HG02571 (cell line): Measurements from ENCODE around the gene FAM200C.

Experiments
- ATAC-seq: cut with Tn5 transposase; IDR thresholded peaks from one replicate; pipeline ENCODE4 v1.9.1; 2021; ENCODE audit warnings: mild to moderate bottlenecking, moderate library complexity; ENCODE audit not compliant: unreplicated experiment

Gene FAM200C

DNA sequence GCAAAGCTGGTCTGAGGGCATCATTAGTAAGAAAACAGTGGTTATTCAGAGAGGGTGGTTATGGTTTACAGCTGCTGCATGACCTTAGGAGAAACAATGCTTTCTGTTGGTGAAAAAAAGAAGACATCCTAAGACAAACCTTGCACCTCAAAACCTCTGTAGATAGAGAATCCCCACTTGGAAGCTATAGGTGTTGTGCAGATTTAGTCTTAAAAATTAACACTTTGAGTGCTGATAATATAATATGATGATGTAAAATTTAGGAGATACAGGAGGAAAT, 20.4 kb upstream of the FAM200C start:
- no peak for ATAC-seq

DNA sequence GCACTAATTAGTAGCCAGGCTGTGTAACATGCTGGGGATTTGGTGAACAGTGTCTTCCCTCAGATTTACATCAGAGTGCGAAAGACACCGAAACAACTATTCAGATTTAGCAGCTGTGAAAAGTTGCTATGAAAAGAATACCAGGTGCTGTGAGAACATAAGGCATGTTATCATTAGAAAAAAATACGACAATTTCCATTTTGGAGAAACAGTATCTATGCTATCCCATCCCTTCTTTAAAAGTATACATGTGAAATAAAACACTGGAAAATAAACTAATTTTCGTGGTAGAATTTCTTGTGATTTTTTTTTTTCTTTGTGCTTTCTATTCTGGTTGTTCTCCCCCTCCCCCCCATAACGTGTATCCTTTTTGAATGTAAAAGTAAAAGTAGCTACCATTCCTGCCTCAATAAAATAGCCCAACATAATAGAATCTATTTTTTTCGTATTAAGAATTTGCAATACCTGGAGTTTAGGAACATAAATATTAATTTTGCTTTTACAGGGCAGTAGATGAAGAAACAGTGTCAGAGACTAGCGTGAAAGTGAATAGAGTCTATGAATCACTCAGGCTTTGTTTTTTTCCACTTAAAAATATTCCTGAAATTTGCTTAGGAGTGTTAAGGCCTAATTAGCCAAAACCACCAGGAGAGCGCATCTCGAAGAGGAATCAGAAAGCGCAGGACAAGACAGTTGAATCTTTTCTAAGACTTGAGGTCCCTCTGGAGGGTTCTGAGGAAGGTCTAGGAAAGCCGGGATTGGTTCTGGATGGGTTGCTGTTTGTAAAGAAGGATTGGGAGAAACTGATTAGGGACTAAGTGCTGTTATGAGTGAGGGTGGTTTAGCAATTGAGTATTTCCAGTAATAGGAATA, 19.8 kb upstream of the FAM200C start:
- ATAC-seq: peak; percentile 33

DNA sequence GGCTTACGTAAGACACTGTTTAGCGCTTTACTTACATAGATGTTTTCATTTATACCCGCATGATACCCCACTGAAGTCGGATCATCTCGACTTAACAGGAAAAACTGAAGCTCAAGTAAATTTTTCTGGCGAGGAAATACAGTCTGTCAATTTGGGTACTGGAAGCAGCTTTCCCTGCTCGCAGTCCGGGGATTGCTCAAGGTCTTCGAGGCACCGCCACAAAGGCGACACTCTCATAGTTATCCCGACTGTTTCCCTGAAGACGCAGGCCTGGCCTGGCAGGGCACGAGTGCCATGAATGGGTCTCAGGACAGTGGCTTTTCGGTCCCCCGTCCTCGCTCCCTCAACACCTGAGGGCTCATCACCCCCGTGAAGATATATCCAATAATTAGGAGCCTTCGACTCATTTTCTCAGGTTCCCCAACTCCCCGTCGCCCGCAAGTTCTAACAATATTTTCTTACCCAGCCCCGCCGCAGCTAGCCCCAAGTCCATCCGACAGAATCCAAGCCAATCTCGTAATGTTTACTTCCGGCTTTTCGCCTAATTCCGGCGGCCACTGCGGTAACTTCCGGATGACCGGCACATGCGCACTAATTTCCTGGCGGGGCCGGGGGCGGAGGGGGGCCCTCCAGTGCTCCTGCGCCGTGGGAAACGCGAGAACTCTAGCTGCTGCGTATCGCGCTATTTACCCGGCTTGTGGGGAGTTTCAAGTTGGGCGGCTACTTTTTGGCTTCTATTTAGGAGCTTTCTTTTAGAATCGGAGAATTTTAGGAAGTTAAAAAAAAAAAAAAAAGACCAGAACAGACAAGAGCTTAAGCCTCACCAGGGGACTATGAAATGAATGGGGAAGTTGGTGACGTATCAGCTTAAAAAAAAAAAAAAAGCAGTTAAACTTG, 19.0 kb upstream of the FAM200C start, which contains the start of gene SLU7:
Gene SLU7 (minus strand): TSS at position 521 of the 897 bp plus-strand sequence. CDS start 3,787 bp downstream, outside the sequence.
- ATAC-seq: peak; percentile 65

DNA sequence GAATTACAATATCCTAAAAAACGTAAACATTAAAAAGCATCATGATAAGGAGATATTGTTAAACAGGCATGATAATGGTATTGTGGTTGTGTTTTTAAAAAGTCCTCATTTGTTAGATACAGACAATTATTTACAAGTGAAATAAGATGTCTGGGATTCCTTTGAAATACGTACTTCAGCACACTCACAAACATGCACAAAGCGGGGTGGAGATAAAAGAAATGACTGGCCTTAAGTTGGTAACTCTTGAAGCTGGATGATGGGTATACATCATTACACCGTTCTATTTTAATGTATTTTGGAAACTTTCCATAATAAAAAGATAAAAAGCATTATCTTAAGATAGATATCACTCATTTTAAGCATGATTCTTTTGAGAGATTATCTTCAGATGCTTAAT, 1.0 kb downstream of the FAM200C start:
- no peak for ATAC-seq

DNA sequence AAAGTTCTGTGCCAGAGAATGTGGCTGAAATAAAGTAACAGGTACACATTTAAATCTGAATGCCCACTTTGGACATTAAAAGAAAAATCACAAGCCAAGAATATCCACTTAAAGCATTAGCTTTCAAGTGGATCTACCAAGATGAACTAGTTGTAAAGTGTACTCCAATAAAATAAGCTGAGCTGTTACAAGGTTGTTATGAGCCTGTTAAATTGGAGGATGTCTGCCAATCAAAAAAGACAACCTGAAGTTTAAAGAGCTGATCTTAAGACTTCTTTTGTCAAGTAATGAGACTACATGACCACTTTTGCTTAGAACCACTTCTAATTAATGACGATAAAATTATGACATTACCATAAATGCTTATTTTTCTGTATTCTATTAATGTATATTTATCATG, 2.4 kb downstream of the FAM200C start:
- no peak for ATAC-seq

DNA sequence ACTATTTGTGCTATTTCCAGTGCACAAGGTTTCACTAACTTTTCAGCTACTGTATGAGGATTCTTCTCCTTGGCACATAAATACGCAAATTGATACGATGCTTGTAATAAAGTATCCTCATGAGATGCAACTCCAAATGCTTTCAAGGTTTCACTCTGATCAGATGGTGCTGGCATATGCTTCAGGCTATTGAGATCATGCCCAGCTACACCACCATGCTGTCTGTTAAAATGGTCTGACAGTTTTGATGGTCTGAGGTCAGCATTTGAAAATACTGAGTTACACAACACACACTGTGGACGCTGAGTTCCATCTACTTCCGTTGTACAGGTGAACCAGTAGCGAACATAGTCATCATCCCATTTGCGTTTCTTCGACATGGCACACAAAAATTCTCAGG, 4.7 kb downstream of the FAM200C start:
- ATAC-seq: no peak

DNA sequence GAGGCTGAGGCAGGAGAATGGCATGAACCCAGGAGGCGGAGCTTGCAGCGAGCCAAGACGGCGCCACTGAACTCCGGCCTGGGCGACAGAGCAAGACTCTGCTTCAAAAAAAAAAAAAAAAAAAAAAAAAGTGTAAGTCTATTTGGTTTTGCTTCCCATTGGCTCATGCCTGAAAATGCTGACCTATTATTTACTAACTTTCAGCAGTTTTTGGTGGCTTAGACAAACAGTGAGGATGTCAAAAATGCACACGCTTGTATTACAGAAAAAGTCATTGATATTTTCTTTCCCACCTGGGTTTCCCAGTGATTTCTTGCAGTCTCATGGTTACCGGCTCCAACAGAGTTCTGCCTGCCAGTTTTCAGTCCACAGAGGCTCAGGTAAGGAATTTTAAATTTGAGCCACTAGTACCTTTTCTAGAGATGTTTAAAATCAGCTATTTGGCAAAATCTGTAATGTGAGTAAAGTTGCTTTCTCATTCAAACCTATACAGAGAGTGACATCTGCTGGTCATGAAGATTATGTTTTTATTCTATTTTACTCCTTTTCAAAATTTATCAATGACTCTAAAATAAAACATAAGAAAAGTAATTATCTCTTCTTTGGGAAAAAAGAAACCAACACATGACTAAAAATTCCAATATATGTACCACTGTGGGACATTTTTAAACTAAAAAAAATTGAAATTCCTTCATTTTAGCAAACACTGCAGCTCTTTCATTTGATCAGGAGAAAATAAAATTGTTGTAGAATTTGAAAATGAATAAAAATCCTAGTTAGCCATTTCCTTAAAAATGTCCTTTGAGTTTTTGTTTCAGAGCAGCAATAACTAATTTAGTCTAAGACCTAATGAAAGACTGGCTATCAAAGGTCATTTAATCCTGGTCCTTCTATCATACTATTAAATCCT, 8.8 kb downstream of the FAM200C start:
- ATAC-seq: no peak

DNA sequence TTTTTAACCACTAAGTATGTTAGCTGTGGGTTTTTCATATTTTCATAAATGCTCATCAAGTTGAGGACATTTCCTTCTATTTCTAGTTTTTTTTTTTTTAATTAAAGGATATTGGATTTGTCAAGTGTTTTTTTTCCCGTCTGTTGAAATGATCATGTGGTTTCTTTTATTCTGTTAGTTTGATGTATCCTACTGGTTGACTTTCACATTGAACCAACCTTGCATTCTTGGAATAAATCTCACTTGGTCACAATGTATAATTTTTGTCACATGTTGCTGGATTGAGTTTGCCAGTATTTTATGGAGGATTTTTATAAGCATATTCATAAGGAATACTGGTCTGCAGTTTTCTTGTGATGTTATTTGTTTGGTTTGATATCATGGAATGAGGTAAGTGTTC, 12.4 kb downstream of the FAM200C start:
- ATAC-seq: no peak

DNA sequence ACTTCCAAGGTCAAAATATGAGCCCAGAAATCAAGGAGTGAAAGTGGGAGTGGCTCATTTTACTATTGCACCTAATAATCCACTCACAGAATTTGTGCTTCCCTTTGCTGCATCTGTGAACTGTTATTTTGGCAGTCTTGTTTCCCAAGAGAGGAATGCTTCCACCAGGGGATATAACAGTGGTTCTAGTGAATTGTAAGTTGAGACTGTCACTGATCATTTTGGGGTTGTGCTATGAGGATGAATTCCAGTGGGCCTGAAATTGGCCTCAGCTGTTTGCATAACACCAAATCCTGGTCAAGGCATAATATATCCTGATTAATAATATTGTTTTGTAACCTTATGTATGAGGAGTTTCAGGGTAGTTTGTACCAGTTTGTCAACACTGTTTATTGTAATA, 14.4 kb downstream of the FAM200C start:
- no peak for ATAC-seq

DNA sequence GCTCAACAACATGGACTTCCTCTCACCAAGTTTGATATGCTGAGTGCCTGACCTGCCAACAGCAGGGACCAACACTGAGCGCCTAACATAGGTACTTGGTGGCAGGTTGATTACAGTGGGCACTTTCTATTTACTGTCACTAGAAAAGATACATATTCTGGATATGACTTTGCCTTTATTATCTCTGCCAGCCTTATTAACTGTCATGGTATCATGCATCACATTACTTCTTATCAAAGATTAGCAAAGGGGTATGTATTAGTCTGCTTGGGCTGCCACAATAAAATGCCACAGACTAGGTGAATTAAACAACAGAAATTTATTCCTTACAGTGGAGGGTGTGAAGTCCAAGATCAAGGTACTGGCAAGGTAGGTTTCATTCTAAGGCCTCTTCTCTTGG, 15.2 kb downstream of the FAM200C start:
- no peak for ATAC-seq

DNA sequence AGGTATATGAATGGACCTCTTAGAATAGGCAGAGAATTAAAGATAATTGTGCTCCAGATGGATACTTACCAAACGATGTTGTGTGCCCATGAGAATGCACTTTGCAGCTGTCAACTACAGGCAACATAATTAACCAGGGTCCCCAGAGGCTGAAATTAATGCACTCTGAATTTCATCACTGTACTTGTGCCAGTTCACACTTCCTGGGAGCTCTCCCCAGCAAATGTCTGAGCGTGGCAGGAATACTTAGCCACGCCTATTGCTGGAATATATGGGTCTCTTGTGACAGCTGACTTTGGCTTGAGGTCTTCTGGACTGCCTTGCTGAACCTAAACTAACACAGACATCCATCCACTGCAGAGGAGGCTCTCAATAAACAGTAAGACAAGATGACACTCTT, 17.5 kb downstream of the FAM200C start:
- no peak for ATAC-seq

DNA sequence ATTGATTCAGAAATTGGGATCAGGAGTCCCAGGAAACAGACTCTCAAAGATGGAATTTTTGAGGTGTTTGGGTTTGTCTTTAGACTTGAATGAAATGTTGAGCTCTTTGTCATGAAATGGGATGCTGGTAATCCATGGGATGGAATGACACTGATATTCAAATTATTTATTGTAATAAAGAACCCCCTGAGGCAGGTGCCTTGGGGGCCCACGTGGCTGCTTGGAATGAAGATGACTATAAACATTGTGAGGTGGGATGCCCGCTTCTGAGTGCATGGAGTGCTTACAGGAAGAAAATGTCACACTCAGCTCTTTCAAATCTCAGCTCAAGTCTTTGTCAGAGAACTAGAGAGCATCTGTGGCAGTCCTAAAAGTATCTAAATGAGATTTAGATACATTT, 19.8 kb downstream of the FAM200C start:
- ATAC-seq: no peak

DNA sequence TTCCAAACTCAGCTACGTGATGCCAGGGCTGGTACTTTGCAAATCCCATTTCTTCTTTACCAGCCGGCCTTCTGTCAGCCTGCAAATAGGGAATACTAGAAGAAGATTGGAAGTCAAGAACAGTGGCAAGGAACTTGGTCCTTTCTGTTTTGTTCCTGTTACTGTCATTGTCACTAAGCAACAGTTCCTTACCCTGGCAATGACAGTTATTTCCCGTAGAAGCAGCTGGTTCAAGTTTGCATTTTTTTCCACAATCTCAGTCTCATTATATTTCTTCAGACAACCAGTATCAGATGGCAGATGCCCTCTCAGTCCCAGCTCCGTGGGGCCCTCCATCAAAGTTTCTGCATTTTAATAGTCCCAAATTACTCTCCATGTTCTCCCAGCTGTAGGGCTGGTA, 20.3 kb downstream of the FAM200C start:
- no peak for ATAC-seq

DNA sequence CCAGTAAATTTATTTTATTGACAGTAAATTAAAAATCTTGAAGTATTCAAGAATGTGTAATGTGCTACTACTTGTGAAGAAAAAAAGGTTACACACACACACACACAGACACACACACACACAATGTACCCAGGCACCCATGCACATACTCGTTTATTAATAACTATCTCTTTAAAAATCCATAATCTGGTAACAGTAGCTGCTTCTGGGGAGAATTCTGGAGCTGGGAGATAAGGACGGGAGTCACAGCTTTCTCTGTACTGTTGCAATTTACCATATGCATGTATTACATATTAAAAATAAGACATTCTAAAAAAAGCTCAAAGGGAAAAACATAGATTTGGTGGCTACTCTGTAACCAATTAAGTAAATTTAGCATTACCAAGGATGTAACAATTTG, 21.5 kb downstream of the FAM200C start:
- ATAC-seq: no peak

DNA sequence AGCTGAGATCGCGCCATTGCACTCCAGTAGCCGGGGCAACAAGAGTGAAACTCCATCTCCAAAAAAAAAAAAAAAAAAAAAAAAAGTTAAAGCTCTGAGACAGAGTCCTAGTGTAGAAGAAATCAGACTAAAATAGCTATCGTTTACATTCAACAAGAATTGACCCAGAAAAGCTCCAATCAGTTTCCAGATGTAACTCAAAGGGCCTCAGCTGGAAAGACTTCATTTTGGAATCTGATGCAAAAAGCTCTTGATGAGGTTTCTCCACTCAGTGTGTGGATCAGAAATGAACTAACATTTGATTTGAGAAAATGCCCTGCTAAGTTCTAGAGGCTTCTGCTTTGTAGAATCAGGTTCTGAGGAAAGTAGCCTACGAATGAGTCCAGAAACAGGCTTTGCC, 22.2 kb downstream of the FAM200C start:
- ATAC-seq: no peak

DNA sequence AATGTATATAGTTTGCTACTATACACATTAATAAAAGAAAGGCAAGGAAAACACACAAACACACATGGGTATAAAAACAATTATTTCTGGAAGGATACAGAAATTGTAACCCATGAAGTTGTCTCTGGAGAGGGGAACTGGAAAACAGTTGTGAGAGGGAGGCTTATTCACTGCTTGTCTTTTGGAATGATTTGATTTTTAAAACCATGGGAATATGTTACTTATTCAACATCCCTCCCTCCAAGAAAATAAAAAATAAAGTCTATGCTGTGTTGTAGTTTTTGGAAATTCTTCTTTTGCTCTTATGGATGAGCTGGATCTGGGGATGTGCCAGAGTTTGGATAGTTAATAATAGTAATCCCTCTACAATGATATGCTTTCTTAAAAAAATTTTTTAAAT, 23.4 kb downstream of the FAM200C start:
- ATAC-seq: no peak

DNA sequence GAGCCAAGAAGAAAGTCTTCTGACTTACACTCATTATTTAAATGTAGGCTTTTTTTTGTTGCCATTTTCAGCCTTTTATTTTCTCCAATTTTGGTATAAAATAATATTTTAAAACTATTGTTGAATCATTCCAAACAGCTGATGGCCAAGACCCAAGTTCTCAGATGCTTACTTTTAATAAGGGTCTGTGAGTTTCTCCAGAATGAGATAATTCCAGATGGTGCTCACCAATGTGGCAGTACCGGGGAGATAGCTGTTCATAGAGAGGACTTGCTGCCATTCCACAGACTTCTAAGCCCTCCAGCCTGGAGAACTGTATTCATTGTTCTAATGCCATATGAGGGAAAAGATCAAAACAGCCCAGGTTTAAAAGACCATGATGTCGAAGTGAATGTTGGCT, 24.2 kb downstream of the FAM200C start:
- no peak for ATAC-seq

DNA sequence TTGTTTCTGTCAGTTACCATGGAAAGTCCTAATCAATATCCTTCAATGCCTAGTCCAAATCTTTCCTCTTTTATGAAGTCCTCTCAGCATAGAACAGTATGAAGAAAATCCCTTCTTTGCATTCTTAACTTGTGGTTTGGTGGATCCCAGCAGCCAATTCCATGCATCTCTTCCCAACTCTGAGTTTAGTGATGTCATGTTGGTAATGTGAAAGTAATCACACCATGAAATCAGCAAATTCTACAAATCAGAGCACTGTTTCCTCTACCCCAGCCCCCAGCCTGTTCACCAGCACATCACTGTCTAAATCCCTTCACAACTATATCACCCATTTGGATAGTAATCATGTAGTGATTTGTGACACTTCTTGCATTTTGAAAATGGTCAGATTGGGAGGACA, 24.7 kb downstream of the FAM200C start:
- ATAC-seq: no peak

DNA sequence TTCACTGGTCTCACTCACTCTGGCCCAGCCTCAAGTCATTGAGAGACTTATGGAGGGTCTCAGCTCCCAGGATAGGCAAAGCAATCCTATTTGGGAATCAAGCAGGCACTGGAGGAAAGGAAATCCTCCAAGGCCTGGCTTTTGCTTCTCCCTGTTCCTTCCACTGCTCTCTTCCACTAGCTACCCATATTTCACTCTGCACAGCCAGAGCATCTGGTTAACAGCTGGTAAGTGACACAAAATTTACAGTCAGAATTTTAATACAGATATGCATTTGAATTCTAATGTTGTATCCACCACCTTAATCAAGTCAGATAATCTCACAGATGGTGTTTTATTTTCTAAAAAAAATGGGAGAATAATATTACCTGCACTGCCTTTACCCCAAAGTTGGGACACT, 28.6 kb downstream of the FAM200C start:
- no peak for ATAC-seq

DNA sequence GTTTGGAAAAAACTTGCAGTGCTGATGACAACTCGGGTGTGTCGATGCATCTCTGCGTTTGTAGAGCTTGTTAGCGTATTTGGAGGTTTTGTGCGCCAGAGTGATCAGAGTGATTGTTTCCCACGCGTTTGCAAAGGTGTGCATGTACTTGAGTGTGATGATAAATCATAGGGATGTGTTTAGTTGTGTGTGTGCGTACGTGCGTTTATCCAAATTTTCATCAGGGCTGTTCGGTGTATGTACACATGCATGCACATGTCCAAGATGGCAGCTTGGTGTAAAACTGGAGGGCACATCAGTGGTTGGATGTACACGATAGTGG, 29.2 kb downstream of the FAM200C start:
- no peak for ATAC-seq

DNA sequence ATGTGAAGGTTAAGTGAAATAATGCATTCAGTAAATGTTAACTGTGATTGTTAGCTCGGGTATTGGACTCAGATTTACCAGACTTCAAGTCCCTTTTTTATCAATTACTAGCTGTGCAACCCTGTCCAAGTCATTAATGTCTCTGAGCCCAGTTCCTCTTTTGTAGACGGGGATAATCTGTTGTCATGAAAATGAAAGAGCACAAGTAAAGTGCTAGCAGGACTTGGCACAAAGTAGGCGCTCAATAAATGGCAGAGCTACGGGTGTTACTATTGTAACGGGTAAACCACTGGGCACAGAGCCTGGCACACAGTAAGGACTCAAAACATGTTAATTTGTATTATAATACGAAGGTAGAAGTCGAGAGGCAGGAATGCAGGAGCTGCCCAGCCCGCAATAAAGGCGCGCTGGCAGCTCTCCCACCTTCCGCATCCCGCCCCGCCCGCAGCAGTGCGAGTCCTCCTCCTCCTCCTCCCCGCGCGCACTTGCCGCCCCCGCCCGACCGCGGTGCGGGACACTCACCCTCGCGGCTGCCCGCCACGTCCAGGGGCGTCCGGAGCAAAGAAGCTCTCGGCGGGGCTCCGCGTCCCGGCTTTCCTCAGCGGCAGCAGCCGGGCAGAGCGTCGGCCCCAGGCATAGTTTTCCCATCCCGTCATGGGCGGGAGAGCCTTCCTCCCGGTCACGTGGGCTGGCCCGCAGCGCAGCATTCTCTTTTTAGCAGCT, 29.7 kb downstream of the FAM200C start, which contains the start of gene C1QTNF2:
Gene C1QTNF2 (minus strand): TSS at position 637 of the 723 bp plus-strand sequence. CDS start 15,615 bp downstream, outside the sequence.
- no peak for ATAC-seq
